GM13977 (cell line): ENCODE measurements around the gene DUSP2.
"Not testable (repeated sequence)": the region's sequence is repeated elsewhere in the genome, so short reads cannot be mapped to it uniquely, and the experiment has no call there.

Experiments used
- DNase-seq: peaks from one replicate; pipeline ENCODE4 v3.0.0; 2012; ENCODE audit warnings: low spot score
- CTCF ChIP-seq: IDR thresholded peaks from 2 replicates; pipeline ENCODE4 v1.5.1; 2012; ENCODE audit warnings: mild to moderate bottlenecking, control low read depth; ENCODE audit not compliant: insufficient read depth; ENCODE audit errors: extremely low read depth, missing control alignments
- in situ Hi-C: fragments of 300-500 bp; cut with MboI; formaldehyde crosslinking; loops from one replicate; pipeline ENCODE4 v1.12.0; 2022; ENCODE audit warnings: low sequenced_read_pairs, low pct_unique_long_range_greater_than_20kb, mixed read lengths, inconsistent platforms; ENCODE audit not compliant: unreplicated experiment

The DUSP2 gene

GRCh38 chr2:96143848-96144480 is 1.3 kb downstream of the DUSP2 start:
- peak; percentile 62 for DNase-seq
- in situ Hi-C loops = no loop called here
- TF ChIP-seq CTCF = peak; percentile 10

GRCh38 chr2:96143231-96143847 is 1.9 kb downstream of the DUSP2 start:
- in situ Hi-C loops = no loop called here
- no peak for DNase-seq
- no peak for TF ChIP-seq CTCF

- in situ Hi-C loops = no loop called here
- peak; percentile 74 for DNase-seq
- TF ChIP-seq CTCF = peak; percentile 77
Observed at GRCh38 chr2:96142217-96143113, 2.8 kb downstream of the DUSP2 start.

- in situ Hi-C loops, DNase-seq: not testable (repeated sequence)
Observed at GRCh38 chr2:96141624-96141967, 3.6 kb downstream of the DUSP2 start.

GRCh38 chr2:96140941-96141623 is 4.2 kb downstream of the DUSP2 start:
- in situ Hi-C loops = no loop called here
- DNase-seq = no peak
- no peak for TF ChIP-seq CTCF

- no peak for TF ChIP-seq CTCF
- in situ Hi-C loops = no loop called here
- DNase-seq = no peak
Observed at GRCh38 chr2:96139181-96139758, 6.0 kb downstream of the DUSP2 start.
